Heart right ventricle (tissue), 16 donors: Measurements from ENCODE around the gene EXD3. TPM values are rescaled to one million over a fixed set of nuclear protein-coding genes. Genes with fewer than 3 reads are reported as not detected.
"Not testable (repeated sequence)": the region's sequence is repeated elsewhere in the genome, so short reads cannot be mapped to it uniquely, and the experiment has no call there.

ENCODE experiments used
- ATAC-seq, 8 donors: fragments of 200-7000 bp; cut with Tn5 transposase; one replicate each; pipeline ENCODE4 v1.9.1; 2020; ENCODE audit warnings: mild to moderate bottlenecking in 8 of 8, moderate library complexity in 8 of 8, moderate number of reproducible peaks in 1 of 8
- DNase-seq, 2 donors: peaks; one replicate each; pipeline ENCODE4 v3.0.0-alpha.2; 2020
- H3K27ac ChIP-seq, 10 donors: fragments of 200-600 bp; sonication (generic) in 2 of 10; one replicate each; pipeline versions ENCODE4 v1.5.0 to v1.8.0; 2020 to 2022; ENCODE audit warnings: mild to moderate bottlenecking in 3 of 10
- H3K27me3 ChIP-seq, 7 donors: fragments of 200-600 bp; one replicate each; pipeline ENCODE4 v1.8.0; 2021 to 2022; ENCODE audit warnings: mild to moderate bottlenecking in 2 of 7
- H3K36me3 ChIP-seq, 9 donors: fragments of 200-600 bp; sonication (generic) in 1 of 9; one replicate each; pipeline versions ENCODE4 v1.5.0 to v1.8.0; 2020 to 2022; ENCODE audit warnings: mild to moderate bottlenecking in 2 of 9
- H3K4me1 ChIP-seq, 9 donors: fragments of 200-600 bp; sonication (generic) in 1 of 9; one replicate each; pipeline versions ENCODE4 v1.5.0 to v1.8.0; 2020 to 2022; ENCODE audit warnings: mild to moderate bottlenecking in 4 of 9
- H3K4me3 ChIP-seq, 10 donors: fragments of 200-600 bp; sonication (generic) in 2 of 10; one replicate each; pipeline versions ENCODE4 v1.5.0 to v1.8.0; 2020 to 2022; ENCODE audit warnings: mild to moderate bottlenecking in 7 of 10, moderate library complexity in 2 of 10
- H3K9me3 ChIP-seq, 11 donors: fragments of 200-600 bp in 10 of 11; sonication (generic) in 2 of 11; one replicate each; pipeline versions ENCODE4 v1.5.0 to v1.8.0; 2013 to 2022; ENCODE audit warnings: mild to moderate bottlenecking in 2 of 11, control low read depth in 1 of 11, moderate library complexity in 1 of 11
- WGBS, 2 donors: extraction: QIAGEN DNeasy Blood & Tissue Kit; methylation state at CpG; one replicate each; pipeline ENCODE4 v1.1.7; 2013; ENCODE audit warnings: inconsistent platforms in 1 of 2; 5-methylcytosine and 5-hydroxymethylcytosine counted together
- intact Hi-C, 10 donors: fragments of 100-400 bp; cut with DNase I; formaldehyde crosslinking; loops; one replicate each; pipeline versions ENCODE4 v1.11.1 to v1.14.2; 2022
- polyA plus RNA-seq, 2 donors: library from polyadenylated mRNA; stranded (reverse); fragments of 200-250 nt; gene quantifications; one replicate each; pipeline ENCODE4 v1.2.3, GENCODE V29; 2013
- total RNA-seq, 10 donors: library from RNA; stranded (reverse); fragmentation: NEBNext Ultra II Directional in 3 of 10; extraction: Animal tissue kit (Norgen Biotek cat#: 25700) in 3 of 10; gene quantifications; one replicate each; pipeline versions ENCODE4 v1.2.1 to v1.2.4, GENCODE V29; 2021 to 2023
- TF ChIP-seq, protein P1 (sequence below), 9 donors: fragments of 200-600 bp; sonication (generic) in 2 of 9; IDR thresholded peaks; one replicate each; pipeline versions ENCODE4 v1.5.0 to v1.8.0; 2021 to 2022; ENCODE audit warnings: antibody characterized with exemption in 9 of 9, mild to moderate bottlenecking in 5 of 9, moderate library complexity in 1 of 9
- donor health status: Arrhythmogenic right ventricular cardiomyopathy.
- donor health status: ischemic (EF 13 %, LVEDD 7.1; RV severe dilation, severe dysfunction).
- donor health status: healthy with polysubstance abuse.
- donor health status: DM: no; HTN: yes; CAD: no.
- donor health status: DM: no; HTN: no; CAD: no.
- donor health status: ischemic (EF 25% LVEDD 6.9; RV normal size, moderate dysfunction).
- donor health status: ischemic (EF 25% LVEDD 5.7; RV mildly dilated, moderate dysfunction).
- donor health status: healthy.
- donor health status: DM: yes; HTN: yes; CAD: no.
- donor health status: Ischemic cardiomyopathy.
- donor health status: ischemic (EF 35%, LVEDD 5.7; RV mildly dilated, moderate dysfunction).
- donor health status: nonischemic (EF 11% LVEDD 7.7; RV severe dilation, severe dysfunction).
- donor health status: DM: yes; HTN: yes; CAD: no.
- donor health status: PGD.
- donor health status: ischemic (EF 29% LVEDD 5.4; RV normal size, mild dysfunction).
- donor health status: nonischemic (EF 23%, LVEDD 6.1; RV moderate dilation, normal function).

EXD3 gene
- total and polyA plus RNA-seq, 12 donors = 5.8 to 33.0 (median 9.2) TPM

GRCh38 chr9:137412431-137412830, 10.5 kb downstream of the EXD3 start:
- Histone ChIP-seq H3K36me3 (peaks cover 0 to 5% (median 0%) of the 10 kb centered on the region in 9 donors), H3K27me3 (peaks cover 0 to 6% (median 0%) of the 10 kb centered on the region in 7 donors), H3K27ac (peak overlapping the region; percentile 43 to 96 (median 86)), H3K4me1 (peaks cover 12 to 72% (median 32%) of the 10 kb centered on the region in 9 donors), H3K4me3 (no peak overlapping the region), H3K9me3 (no peaks in the 10 kb centered on the region)
- DNase-seq (no peak), ATAC-seq (no peak)
- TF ChIP-seq, protein P1, sequence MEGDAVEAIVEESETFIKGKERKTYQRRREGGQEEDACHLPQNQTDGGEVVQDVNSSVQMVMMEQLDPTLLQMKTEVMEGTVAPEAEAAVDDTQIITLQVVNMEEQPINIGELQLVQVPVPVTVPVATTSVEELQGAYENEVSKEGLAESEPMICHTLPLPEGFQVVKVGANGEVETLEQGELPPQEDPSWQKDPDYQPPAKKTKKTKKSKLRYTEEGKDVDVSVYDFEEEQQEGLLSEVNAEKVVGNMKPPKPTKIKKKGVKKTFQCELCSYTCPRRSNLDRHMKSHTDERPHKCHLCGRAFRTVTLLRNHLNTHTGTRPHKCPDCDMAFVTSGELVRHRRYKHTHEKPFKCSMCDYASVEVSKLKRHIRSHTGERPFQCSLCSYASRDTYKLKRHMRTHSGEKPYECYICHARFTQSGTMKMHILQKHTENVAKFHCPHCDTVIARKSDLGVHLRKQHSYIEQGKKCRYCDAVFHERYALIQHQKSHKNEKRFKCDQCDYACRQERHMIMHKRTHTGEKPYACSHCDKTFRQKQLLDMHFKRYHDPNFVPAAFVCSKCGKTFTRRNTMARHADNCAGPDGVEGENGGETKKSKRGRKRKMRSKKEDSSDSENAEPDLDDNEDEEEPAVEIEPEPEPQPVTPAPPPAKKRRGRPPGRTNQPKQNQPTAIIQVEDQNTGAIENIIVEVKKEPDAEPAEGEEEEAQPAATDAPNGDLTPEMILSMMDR (IDR thresholded peaks at IDR 0.05) = no peak
- 80 to 81% methylated on average over 10 of the region's 10 CpGs for WGBS, 2 donors
- intact Hi-C loops = no loop called here

DNA sequence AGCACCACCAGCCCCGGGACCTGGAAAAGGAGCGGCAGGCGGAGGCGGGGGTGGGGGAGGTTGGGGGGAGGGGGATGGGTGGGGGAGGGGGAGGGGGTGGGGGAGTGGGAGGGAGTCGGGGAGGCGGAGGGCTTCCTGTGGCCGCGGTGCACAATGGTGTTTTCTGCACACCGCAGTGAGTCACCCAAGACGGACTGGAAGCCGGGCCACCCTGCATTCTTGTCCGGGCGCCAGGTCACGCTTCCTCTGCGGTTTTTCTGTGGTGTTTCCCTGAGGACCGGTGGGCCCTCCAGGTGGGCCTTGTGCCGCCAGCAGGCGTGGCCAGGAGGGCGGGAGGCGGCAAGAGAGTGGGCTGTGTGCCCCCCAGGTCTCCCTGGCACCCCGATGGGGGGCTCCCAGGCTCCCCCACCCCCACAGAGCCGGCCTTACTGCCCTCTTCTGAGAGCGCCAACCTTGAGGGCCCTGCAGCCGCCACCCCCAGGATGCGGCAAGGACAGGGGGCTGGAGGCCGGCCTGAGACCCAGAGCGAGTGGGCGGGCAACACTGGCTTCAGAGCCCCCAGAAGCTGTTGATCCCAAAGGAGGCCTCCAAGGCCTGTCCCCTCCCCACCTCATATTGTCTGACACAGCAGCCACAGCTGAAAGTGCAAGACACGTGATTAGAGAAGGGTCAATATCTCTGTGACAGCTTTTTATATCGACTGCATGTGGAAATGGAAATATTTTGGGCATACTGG, 11.1 kb downstream of the EXD3 start:
- Histone ChIP-seq H3K36me3 (peaks cover 0 to 2% (median 0%) of the 10 kb centered on the region in 9 donors), H3K4me3 (peak overlapping the region in 7 of 10 donors; percentile 8 to 40 (median 30)), H3K27me3 (peaks cover 0 to 12% (median 0%) of the 10 kb centered on the region in 7 donors), H3K9me3 (no peaks in the 10 kb centered on the region), H3K4me1 (peaks cover 12 to 76% (median 36%) of the 10 kb centered on the region in 9 donors), H3K27ac (peak overlapping the region; percentile 79 to 96 (median 86))
- DNase-seq (peak; percentile 78 to 89), ATAC-seq (peak; percentile 45 to 77 (median 64))
- intact Hi-C loops = no loop called here
- TF ChIP-seq, protein P1 (IDR thresholded peaks at IDR 0.05) = no peak
- WGBS, 2 donors = 40 to 53% methylated on average over 27 of the region's 30 CpGs

GRCh38 chr9:137411260-137411644, 11.7 kb downstream of the EXD3 start:
- DNase-seq = peak in 1 of 2 donors; percentile 36
- Histone ChIP-seq H3K4me1 (peaks cover 16 to 76% (median 42%) of the 10 kb centered on the region in 9 donors), H3K27me3 (peaks cover 0 to 18% (median 0%) of the 10 kb centered on the region in 7 donors), H3K4me3 (peak overlapping the region in 7 of 10 donors; percentile 8 to 40 (median 30)), H3K9me3 (no peaks in the 10 kb centered on the region), H3K27ac (peak overlapping the region; percentile 60 to 88 (median 80)), H3K36me3 (no peaks in the 10 kb centered on the region)
- TF ChIP-seq, protein P1 (IDR thresholded peaks at IDR 0.05) = no peak
- peak in 6 of 8 donors; percentile 2 to 41 (median 18) for ATAC-seq
- intact Hi-C loops = no loop called here
- 39 to 62% methylated on average over 17 of the region's 17 CpGs for WGBS, 2 donors

GRCh38 chr9:137410891-137411249, 12.1 kb downstream of the EXD3 start:
- TF ChIP-seq, protein P1 (IDR thresholded peaks at IDR 0.05) = no peak
- peak overlapping the region in 7 of 10 donors; percentile 8 to 40 (median 30) for H3K4me3 ChIP-seq
- intact Hi-C loops = no loop called here
- H3K36me3 ChIP-seq = no peaks in the 10 kb centered on the region
- peak overlapping the region; percentile 60 to 88 (median 80) for H3K27ac ChIP-seq
- peaks cover 0 to 20% (median 0%) of the 10 kb centered on the region in 7 donors for H3K27me3 ChIP-seq
- no peak for DNase-seq
- no peaks in the 10 kb centered on the region for H3K9me3 ChIP-seq
- ATAC-seq = peak in 1 of 8 donors; percentile 7
- 78 to 85% methylated on average over 15 of the region's 15 CpGs for WGBS, 2 donors
- peaks cover 18 to 76% (median 44%) of the 10 kb centered on the region in 9 donors for H3K4me1 ChIP-seq

GRCh38 chr9:137410236-137410890, 12.6 kb downstream of the EXD3 start:
- Histone ChIP-seq H3K4me1 (peaks cover 18 to 76% (median 44%) of the 10 kb centered on the region in 9 donors), H3K27ac (peak overlapping the region in 9 of 10 donors; percentile 60 to 88 (median 81)), H3K27me3 (peaks cover 0 to 22% (median 0%) of the 10 kb centered on the region in 7 donors), H3K4me3 (peak overlapping the region in 2 of 10 donors; percentile 32 to 34)
- H3K36me3 ChIP-seq, ATAC-seq, intact Hi-C loops, H3K9me3 ChIP-seq, DNase-seq: not testable (repeated sequence)
- 81 to 88% methylated on average over 16 to 18 of the region's 18 CpGs for WGBS, 2 donors
